H1 (cell line): Measurements from ENCODE around the gene EGLN3.

Experiments used
- CEBPB ChIP-seq: IDR thresholded peaks from 2 replicates; pipeline ENCODE4 v1.6.1; 2012; ENCODE audit warnings: low read depth, low read length
- CTCF ChIP-seq, 3 experiments: IDR thresholded peaks; 1 replicate in 2 of 3; 2 replicates in 1 of 3; pipeline versions ENCODE4 v1.5.1 to v1.6.1; 2011; ENCODE audit warnings: low read length in 3 of 3, mild to moderate bottlenecking in 3 of 3, inconsistent platforms in 2 of 3, low read depth in 1 of 3, moderate library complexity in 1 of 3; ENCODE audit not compliant: insufficient read depth in 1 of 3; ENCODE audit errors: control extremely low read depth in 1 of 3
- EZH2 ChIP-seq: fragments of 200-600 bp; sonication (generic); IDR thresholded peaks from 2 replicates; pipeline ENCODE4 v1.7.1; 2012; ENCODE audit warnings: low read depth, mild to moderate bottlenecking, moderate library complexity, low read length, inconsistent platforms; ENCODE audit not compliant: severe bottlenecking
- GABPA ChIP-seq: IDR thresholded peaks from 2 replicates; pipeline ENCODE4 v1.6.1; 2011; ENCODE audit warnings: mild to moderate bottlenecking, low read length, moderate library complexity, borderline replicate concordance; ENCODE audit not compliant: insufficient read depth
- MAX ChIP-seq: IDR thresholded peaks from 2 replicates; pipeline ENCODE4 v1.6.1; 2012; ENCODE audit warnings: inconsistent platforms
- TAF1 ChIP-seq: IDR thresholded peaks from 2 replicates; pipeline ENCODE4 v1.6.1; 2011; ENCODE audit warnings: mild to moderate bottlenecking, low read depth, low read length

- peak; percentile 39 to 55 (median 46); a peak in 3 of 4 replicates for TF ChIP-seq CTCF (IDR thresholded peaks at IDR 0.05; ENCODE audit: control extremely low read depth in 1 of 3, insufficient read depth in 1 of 3, low read depth in 1 of 3, low read length in 3 of 3)
- TF ChIP-seq TAF1, result no peak
- TF ChIP-seq GABPA, result no peak
- TF ChIP-seq MAX, result no peak
- TF ChIP-seq EZH2, result no peak
- no peak for TF ChIP-seq CEBPB
These were observed 6.4 kb upstream of the EGLN3 start for GRCh38 chr14:33957299-33957698.
